DMS53 (cell line): ENCODE data around the gene OCSTAMP.

Experiments
- DNase-seq: peaks from one replicate; lab custom pipeline; 2025; lab: John Stamatoyannopoulos, UW

Gene OCSTAMP

DNA sequence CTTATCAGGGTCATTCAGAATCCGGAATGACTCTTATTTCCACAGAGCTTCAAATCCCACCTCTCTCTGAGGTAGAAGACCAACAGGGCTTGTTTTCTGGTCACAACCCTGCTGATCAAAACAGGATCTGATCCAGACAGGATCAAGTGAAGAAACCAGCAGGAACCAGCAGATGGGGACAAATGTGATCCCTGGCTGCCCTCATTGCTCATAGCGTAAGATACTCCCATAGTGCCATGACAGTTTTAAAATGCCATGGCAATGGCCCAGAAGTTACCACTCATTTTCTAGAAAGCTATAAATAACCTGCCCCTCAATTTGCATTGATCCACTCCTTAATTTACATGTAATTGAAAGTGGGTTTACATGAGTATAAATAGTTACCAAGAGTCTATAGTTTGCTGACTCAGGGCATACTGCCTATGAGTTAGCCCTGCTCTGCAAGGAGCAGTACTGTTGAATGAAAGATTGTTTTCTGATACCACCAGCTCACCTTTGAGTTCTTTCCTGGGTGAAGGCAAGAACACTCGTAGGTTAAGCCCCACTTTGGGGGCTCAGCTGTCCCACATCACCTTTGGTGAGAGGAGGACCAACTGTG lies 30.9 kb downstream of the OCSTAMP start:
- no peak for DNase-seq

DNA sequence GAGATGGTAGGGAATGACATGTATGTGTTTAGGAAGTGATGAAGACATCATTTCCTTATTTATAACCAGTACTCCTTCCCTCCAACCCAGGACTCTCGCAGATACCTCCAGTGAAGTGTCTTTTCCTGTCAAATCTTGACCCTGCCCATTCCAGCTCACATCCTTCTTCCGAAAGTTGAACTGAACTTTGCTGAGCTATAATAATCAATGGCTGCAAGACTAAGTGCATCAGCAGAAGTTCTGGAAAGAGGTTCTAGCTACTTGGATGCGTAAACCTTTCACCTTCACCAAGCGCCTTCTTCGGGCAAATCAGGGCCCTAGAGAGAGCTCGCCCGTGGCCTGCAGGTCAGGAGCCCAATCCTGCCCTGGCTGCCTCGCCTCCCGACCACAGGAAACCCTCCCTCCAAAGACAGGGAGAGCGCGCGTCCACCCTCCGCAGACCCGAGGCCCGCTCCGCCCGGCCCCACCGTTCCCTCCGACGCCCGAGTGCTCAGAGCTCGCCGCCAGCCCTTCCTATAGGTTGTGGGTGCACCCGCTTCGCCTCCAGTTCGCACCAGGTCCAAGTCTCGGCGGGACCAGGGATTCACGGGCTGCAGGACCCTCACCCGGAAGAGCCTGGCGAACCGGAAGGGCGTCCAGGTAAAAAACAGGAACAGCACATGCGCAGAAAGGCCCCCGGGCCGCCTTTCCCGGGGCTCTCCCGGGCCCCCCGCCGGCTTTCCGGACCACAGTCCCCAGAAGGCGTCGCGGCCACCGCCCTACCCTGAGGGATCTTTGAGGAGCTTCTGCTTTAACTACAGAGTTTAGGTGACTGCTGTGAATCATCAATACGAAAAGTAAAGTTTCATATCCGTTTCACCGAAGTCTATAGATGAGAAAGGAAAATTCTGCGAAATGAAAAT lies 37.3 kb downstream of the OCSTAMP start, which contains the start of gene ZNF334:
ZNF334 (minus strand) TSS at position 617 of the 902 bp plus-strand sequence. CDS start 1,457 bp downstream, outside the sequence.
- peak; percentile 91 for DNase-seq

- no peak for DNase-seq
Observed at GRCh38 chr20:46509523-46509922, 40.9 kb downstream of the OCSTAMP start.

DNA sequence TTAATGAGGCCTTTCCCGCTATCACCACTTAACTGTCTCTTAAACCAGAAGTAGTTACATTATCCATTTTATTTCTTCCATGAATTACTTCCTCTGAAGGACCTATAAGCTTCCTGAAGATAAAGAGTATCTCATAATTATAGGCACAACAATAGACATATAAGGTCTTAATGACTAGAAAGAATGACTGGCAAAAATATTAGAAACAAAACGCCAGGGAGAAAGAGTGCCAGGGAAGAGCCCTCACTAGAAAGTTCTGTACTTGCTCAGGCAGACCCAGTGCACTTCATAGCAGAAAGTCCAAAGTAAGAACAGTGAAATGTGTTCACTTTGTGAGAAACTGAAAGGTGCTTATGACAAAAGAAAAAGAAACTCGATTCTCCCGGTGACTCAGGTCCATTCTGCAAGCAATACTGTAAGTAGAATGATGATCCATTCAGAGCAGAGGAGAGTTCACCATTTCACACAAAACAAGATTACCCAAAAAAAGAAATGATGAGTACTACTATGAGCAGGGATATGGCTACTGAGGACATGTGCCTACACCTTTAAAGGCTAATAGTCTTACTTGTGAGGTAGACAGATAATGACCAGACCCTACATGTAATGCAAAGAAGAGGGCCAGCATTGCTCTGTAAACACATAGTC lies 42.6 kb downstream of the OCSTAMP start:
- no peak for DNase-seq

- DNase-seq, result no peak
Observed at GRCh38 chr20:46505506-46505905, 44.9 kb downstream of the OCSTAMP start.

GRCh38 chr20:46501961-46502360 lies 48.5 kb downstream of the OCSTAMP start:
- DNase-seq, result no peak

DNA sequence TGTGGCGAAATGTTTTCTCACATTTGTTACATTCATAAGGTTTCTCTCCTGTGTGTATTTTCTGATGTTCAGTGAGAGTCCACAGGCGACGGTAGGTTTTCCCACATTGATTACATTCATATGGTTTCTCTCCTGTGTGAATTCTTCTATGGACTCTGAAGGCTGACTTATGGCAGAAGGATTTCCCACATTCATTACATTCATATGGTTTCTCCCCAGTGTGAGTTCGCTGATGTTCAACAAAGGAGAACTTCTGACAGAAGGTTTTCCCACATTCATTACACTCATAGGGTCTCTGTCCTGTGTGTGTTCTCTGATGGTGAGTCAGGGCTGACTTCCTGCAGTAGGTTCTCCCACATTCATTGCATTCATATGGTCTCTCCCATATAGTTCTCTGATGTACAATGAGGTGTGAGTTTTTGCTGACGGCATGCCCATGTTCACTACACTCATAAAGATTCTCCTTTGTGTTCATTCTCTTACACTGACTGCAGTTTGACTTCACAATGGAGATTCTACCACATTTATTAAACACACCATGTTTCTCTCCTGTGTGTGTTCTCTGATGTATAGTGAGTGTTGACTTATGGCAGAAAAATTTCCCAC lies 49.0 kb downstream of the OCSTAMP start:
- DNase-seq, result peak; percentile 27

GRCh38 chr20:46494077-46494476 lies 56.4 kb downstream of the OCSTAMP start:
- DNase-seq, result no peak

GRCh38 chr20:46491354-46491753 lies 59.1 kb downstream of the OCSTAMP start:
- DNase-seq, result no peak
